Measurements from ENCODE around the gene POLL.

POLL gene

DNA sequence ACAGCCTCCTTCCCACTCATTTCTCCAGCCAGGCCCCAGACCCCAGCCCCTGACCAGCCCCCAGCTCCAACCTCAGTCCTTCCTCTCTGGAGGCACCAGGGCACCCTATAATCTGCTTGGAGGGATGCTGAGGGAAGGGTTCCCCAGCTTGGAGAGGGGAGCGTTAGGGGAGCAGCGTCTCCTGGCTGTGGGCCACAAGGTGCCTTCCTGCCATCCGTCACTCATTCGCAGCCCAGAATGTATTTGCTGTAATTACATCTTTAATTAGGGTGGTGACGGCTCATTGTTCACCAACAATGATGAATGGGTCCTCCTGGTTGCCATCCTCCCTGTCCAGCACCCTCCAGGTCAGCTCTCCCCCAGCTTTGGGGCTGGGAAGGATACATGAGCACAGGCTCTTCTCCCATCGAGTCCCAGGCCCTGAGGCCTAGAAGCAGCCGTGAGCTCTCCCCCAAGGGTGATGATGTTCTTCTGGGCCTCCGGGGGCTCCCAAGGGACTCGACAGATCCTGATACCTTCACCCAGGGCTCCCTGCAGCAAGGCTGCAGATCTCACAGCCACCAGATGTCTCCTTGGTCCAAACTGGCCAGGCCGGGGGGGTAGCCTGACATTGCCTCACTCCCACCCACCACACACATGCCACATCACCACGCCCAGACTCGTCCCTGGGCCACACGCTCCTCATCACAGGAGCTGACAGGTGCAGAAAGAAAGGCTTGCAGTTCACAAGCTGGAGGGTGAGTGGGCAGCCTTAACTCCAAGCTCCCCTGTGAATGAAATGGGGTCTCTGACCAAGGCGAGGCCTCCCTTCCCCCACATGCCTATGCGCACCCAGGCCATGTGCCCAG is 26.8 kb downstream of the POLL start:
- Histone ChIP-seq H3K4me2 (peak overlapping the region in 8 of 11 experiments; percentile 29 to 59 (median 52); a peak in 14 of 22 replicates), H3K27ac (no peak overlapping the region), H3K9me3 (replicated peaks in 1 of 11) (no peaks in the 10 kb centered on the region), H3K36me3 (no peaks in the 10 kb centered on the region), H3K27me3 (peaks cover 5 to 14% (median 9%) of the 10 kb centered on the region in 11 experiments; a peak in 21 of 22 replicates), H4K20me1 (no peaks in the 10 kb centered on the region; a peak in 2 of 22 replicates), H3K4me1 (peaks cover 25 to 38% (median 33%) of the 10 kb centered on the region in 10 experiments), H3K4me3 (no peak overlapping the region), H3K9ac (0 out of 22 replicates have a peak overlapping the region, but pooled peaks of 1 of the 11 experiments have one; percentile 9)
- no peak for TF ChIP-seq Cebpa-rat (IDR thresholded peaks at IDR 0.05)

DNA sequence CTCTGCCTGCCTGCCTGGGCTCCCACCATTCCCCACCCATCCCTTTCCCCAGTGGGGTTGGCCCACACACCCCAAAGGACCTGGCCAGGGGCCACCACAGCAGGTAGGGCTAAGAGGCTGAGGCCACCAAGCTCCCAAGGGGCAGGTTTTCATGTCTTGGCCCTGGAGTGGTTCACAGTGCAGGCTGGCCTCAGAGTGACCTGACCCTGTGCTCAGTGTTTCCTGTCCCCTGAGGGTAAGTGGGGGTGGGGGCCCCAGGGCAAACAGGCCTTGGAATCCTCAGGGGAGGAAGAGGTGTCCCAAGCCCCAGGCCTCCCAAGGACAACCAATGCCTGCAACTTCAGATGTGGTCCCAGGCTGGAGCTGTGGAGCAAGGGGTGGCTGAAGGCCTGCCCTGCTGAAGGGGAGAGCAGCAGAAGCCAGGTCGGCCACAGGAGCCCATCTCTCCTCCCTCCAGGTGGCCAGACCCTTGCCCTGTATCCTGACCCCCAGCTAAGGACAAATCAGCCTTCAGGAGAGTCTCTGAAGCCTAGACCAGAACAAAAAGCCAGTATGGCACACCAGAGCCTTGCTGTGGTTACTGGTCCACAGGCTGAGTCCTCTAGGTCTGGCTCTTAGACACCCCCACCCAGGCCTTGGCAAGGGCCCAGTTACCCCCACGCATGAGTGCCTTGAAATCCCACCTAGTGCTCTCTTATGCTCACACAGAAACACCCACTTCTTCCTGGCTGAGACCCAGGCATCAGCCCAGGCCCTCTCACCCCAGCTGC is 27.6 kb downstream of the POLL start:
- TF ChIP-seq Cebpa-rat (IDR thresholded peaks at IDR 0.05) = no peak
- Histone ChIP-seq H3K27ac (peak overlapping the region in 1 of 11 experiments; percentile 22; a peak in 1 of 22 replicates), H3K4me3 (no peak overlapping the region), H3K27me3 (peaks cover 0 to 6% (median 1%) of the 10 kb centered on the region in 11 experiments; a peak in 6 of 22 replicates), H3K4me2 (peak overlapping the region; percentile 29 to 59 (median 50); a peak in 21 of 22 replicates), H3K36me3 (peaks cover 0 to 5% (median 0%) of the 10 kb centered on the region in 11 experiments; a peak in 1 of 22 replicates), H3K9me3 (replicated peaks in 1 of 11) (no peaks in the 10 kb centered on the region), H3K4me1 (peaks cover 25 to 42% (median 37%) of the 10 kb centered on the region in 10 experiments), H3K9ac (0 out of 22 replicates have a peak overlapping the region, but pooled peaks of 1 of the 11 experiments have one; percentile 9), H4K20me1 (no peaks in the 10 kb centered on the region; a peak in 2 of 22 replicates)

DNA sequence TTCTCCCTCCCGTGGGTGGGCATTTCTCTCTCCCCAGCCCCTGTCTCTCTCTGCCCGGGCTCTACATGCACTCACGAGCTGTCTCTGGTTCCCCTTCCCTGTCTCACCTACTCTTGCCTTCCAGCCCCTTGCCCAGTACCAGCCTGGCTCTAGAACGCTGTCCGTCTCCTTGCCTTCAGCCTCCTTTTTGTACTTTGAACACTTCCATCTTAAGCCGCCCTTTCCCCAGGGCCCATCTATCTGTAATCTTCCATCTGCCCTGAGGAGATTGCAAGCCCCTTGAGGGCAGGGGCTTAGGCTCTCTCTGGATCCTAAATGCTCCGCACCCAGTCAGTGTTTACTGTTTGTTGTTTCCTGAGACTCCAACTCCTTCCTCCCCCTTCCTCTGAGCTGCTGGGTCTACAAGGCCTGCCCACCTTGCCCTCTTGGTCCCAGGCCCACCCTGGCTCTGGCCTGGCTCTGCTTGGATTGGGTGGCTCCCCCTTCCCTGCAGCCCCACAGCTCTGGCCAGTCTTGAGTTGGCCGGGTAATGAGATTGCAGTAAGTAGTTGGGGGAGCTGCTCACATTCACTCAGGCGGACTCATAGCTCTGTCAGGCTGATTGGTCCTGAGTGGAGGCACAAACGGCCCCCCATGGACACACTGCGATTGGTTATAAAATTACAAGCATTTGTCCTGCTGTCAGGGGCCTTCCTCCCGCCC is 28.3 kb downstream of the POLL start:
- TF ChIP-seq Cebpa-rat (IDR thresholded peaks at IDR 0.05) = no peak
- Histone ChIP-seq H3K4me1 (peaks cover 25 to 42% (median 37%) of the 10 kb centered on the region in 10 experiments), H3K4me2 (peak overlapping the region in 10 of 11 experiments; percentile 29 to 59 (median 50); a peak in 12 of 22 replicates), H3K9me3 (replicated peaks in 1 of 11) (no peaks in the 10 kb centered on the region), H3K27ac (no peak overlapping the region), H3K27me3 (no peaks in the 10 kb centered on the region), H3K9ac (no peak overlapping the region), H4K20me1 (no peaks in the 10 kb centered on the region; a peak in 2 of 22 replicates), H3K36me3 (peaks cover 0 to 12% (median 0%) of the 10 kb centered on the region in 11 experiments; a peak in 2 of 22 replicates), H3K4me3 (no peak overlapping the region)

DNA sequence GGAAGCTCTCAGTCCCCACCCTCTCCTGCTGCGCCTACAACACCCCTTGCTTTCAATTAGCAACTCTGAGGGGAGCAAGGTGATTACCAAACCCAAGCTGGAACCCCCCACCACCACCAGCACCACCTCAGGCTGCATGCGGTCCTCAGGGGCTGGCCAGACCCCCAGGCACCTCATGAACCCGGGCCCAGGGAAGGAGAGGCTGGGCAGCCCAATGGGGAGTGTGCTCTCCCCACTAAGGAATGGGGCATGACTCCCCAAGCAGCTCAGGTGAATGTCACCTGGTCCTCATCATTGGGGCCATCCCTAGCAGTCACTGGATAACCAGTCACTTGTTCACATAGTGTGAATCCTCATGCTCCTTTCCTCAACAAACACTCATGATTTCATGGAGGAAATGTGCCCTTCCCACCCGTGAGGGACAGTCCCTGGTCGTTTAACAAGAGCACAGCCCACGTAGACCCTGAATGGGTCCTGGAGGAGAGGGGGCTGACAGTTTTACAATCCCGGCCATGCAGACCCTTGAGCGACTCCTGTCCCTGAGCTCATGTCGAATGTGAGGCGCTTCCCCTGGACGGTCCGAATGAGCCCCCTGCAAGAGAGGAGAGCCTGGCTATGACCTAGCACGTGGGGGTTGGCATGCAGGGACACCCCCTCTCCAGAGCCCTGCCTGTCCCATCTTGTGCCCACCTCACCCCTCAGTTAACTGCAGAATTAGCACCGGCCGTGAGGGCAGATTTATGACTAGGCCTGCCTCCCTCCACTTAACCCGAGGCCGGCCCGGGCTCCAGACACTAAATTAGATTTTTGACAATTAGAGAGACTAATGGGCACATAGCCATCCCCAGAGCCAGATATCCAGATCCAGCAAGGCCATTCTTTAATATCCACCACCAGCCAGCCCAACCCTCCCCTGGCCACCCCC is 29.1 kb downstream of the POLL start:
- peak overlapping the region in 6 of 11 experiments; percentile 17 to 34 (median 24); a peak in 6 of 22 replicates for H3K27ac ChIP-seq
- peak overlapping the region; percentile 6 to 74 (median 34); a peak in 16 of 22 replicates for H3K4me2 ChIP-seq
- H4K20me1 ChIP-seq = no peaks in the 10 kb centered on the region; a peak in 2 of 22 replicates
- no peak overlapping the region for H3K4me3 ChIP-seq
- H3K4me1 ChIP-seq = peaks cover 25 to 42% (median 37%) of the 10 kb centered on the region in 10 experiments
- H3K36me3 ChIP-seq = peaks cover under 1 to 20% (median 8%) of the 10 kb centered on the region in 11 experiments; a peak in 8 of 22 replicates
- no peaks in the 10 kb centered on the region for H3K9me3 ChIP-seq (replicated peaks in 1 of 11)
- no peaks in the 10 kb centered on the region for H3K27me3 ChIP-seq
- H3K9ac ChIP-seq = no peak overlapping the region
- TF ChIP-seq Cebpa-rat (IDR thresholded peaks at IDR 0.05) = no peak

DNA sequence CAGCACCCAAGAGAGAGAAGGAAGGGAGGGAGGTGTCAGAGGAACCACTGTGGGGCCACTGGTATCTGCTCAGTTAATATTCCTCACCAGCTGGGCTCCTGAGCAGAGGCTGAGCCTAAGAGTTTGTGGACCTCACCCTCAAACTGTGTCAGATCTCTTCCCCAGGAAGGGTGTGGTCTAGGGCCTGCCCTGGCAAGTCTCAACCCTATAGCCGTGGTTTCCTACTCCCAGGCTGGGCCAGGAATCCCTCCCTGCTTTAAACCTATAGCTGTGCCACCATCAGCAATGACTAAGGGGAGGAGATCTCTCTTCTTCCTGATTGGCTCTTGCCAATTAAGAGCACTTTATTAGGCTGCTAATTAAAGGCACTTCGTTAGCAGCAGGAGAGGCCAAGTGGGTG is 29.9 kb downstream of the POLL start:
- H3K36me3 ChIP-seq = peaks cover 3 to 26% (median 13%) of the 10 kb centered on the region in 11 experiments; a peak in 13 of 22 replicates
- peak overlapping the region; percentile 6 to 74 (median 34); a peak in 16 of 22 replicates for H3K4me2 ChIP-seq
- H3K9me3 ChIP-seq (replicated peaks in 1 of 11) = no peaks in the 10 kb centered on the region
- no peaks in the 10 kb centered on the region for H3K27me3 ChIP-seq
- H3K27ac ChIP-seq = peak overlapping the region in 6 of 11 experiments; percentile 17 to 34 (median 24); a peak in 6 of 22 replicates
- peaks cover 25 to 42% (median 37%) of the 10 kb centered on the region in 10 experiments for H3K4me1 ChIP-seq
- no peak overlapping the region for H3K4me3 ChIP-seq
- TF ChIP-seq Cebpa-rat (IDR thresholded peaks at IDR 0.05) = no peak
- no peak overlapping the region for H3K9ac ChIP-seq
- no peaks in the 10 kb centered on the region for H4K20me1 ChIP-seq

DNA sequence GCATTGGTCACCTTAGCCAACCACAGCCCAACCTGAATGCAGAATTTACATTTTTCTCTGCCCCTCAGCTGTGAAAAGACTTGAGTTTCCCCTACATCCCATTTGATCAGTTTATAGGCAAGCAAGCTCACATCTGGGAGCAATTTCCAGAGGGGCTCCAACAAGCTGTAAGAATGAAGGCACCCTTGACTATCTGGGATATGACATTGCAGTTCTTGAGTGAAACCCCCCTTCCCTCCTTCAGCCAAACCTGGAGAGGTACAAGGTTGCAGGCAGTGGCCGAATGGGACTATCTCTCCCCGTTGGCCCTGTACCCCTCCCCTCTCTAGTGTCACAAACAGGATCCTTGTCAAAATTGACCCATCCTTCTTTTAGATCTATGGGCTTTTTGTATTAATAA is 30.5 kb downstream of the POLL start:
- peak overlapping the region in 8 of 11 experiments; percentile 24 to 74 (median 45); a peak in 13 of 22 replicates for H3K4me2 ChIP-seq
- H3K36me3 ChIP-seq = peaks cover 6 to 33% (median 20%) of the 10 kb centered on the region in 11 experiments; a peak in 15 of 22 replicates
- H3K27ac ChIP-seq = 0 out of 22 replicates have a peak overlapping the region, but pooled peaks of 1 of the 11 experiments have one; percentile 24
- H4K20me1 ChIP-seq = no peaks in the 10 kb centered on the region
- no peak for TF ChIP-seq Cebpa-rat (IDR thresholded peaks at IDR 0.05)
- H3K27me3 ChIP-seq = no peaks in the 10 kb centered on the region
- H3K4me3 ChIP-seq = no peak overlapping the region
- H3K9ac ChIP-seq = no peak overlapping the region
- H3K9me3 ChIP-seq (replicated peaks in 1 of 11) = no peaks in the 10 kb centered on the region
- peaks cover 25 to 42% (median 37%) of the 10 kb centered on the region in 10 experiments for H3K4me1 ChIP-seq

DNA sequence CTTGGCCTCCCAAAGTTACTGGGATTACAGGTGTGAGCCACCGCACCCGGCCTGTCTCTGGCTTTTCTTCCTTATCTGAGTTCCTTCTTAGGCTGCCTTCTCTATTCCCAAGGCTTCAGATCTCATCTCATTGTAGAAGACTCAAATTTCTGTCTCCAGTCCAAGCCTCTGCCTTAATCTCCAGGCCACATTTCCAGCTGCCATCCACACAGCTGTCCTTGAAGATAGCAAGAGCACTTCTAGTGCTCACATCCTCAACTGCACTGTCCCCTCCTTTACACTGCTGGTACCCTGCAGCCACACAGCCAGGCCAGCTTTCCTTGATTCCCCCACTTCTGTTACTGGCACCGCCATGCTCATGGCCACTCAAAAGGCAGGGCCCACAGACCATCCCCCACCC is 35.6 kb downstream of the POLL start:
- Histone ChIP-seq H3K27me3 (no peaks in the 10 kb centered on the region), H3K9me3 (replicated peaks in 1 of 11) (no peaks in the 10 kb centered on the region), H3K36me3 (peaks cover 14 to 48% (median 36%) of the 10 kb centered on the region in 11 experiments; a peak in 20 of 22 replicates), H3K9ac (no peak overlapping the region), H3K4me1 (peaks cover under 1 to 13% (median 12%) of the 10 kb centered on the region in 10 experiments; a peak in 17 of 20 replicates), H3K4me3 (no peak overlapping the region), H4K20me1 (no peaks in the 10 kb centered on the region), H3K4me2 (no peak overlapping the region), H3K27ac (no peak overlapping the region)
- no peak for TF ChIP-seq Cebpa-rat (IDR thresholded peaks at IDR 0.05)
